Measurements from ENCODE around the gene DNAH14.

GRCh38 chr1:224957696-224958095, 28.2 kb downstream of the DNAH14 start:
- TF ChIP-seq CTCF (IDR thresholded peaks at IDR 0.05; ENCODE audit: low read length): no peak
- TF ChIP-seq EZH2 (optimal IDR thresholded peaks at IDR 0.05; ENCODE audit: low read depth, low read length): no peak

Measured in MM.1S (cell line).